GM19099 (cell line): Measurements from ENCODE around the gene PDXDC1.
A peak's percentile ranks its signal among the peaks of the same experiment; 100 is the strongest.
"Not testable (repeated sequence)": the region's sequence is repeated elsewhere in the genome, so short reads cannot be mapped to it uniquely, and the experiment has no call there.

Experiments used
- POLR2A ChIP-seq: IDR thresholded peaks from 3 replicates; pipeline ENCODE4 v1.6.1; 2011; ENCODE audit warnings: low read depth; ENCODE audit not compliant: insufficient read length; ENCODE audit errors: extremely low read depth

PDXDC1 gene

GRCh38 chr16:14974656-14975417, at the start of gene PDXDC1:
TSS of gene PDXDC1 (plus strand) at chr16:14975026. CDS start at chr16:14975200, 174 bp downstream.
- peak; percentile 77 for TF ChIP-seq POLR2A

- not testable (repeated sequence) for TF ChIP-seq POLR2A
Measured at GRCh38 chr16:14937143-14937542, 37.7 kb upstream of the PDXDC1 start, which contains the start of gene NPIPA1. TSS of gene NPIPA1 (plus strand) at chr16:14937443. CDS start at chr16:14937443, 0 bp downstream.

DNA sequence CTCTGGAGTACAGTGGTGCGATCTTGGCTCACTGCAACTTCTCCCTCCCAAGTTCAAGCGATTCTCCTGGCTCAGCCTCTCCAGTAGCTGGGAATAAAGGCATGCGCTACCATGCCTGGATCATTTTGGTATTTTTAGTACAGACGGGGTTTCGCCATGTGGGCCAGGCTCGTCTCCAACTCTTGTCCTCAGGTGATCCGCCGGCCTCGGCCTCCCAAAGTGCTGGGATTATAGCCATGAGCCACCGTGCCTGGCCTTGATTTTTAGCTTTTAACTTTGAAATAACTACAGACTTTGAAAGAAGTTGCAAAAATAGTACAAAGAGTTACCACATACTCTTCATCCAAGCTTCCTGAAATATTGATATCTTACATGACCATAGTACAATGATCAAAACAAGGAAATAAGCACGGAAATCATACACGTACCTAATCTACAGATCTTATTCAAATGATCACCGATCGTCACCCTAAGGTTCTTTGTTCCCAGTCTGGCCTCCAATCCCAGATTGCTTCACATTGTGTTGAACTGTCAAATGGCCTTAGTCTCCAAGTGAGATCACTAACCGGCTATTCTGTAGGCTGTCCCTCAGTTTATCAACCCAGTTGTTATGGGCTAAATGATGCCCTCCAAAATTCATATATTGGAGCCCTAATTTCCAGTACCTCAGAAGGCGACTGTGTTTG, 19.1 kb upstream of the PDXDC1 start:
- TF ChIP-seq POLR2A, result no peak

GRCh38 chr16:14957576-14958322, 17.1 kb upstream of the PDXDC1 start:
- TF ChIP-seq POLR2A, result no peak

DNA sequence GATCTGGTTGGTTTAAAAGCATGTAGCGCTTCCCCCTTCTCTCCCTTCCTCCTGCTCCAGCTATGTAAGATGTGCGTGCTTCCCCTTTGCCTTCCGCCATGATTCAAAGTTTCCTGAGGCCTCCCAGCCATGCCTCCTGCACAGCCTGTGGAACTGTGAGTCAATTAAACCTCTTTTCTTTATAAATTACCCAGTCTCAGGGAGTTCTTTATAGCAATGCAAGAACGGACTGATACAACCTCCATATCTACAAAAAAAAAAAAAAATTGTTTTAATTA, 16.6 kb upstream of the PDXDC1 start:
- no peak for TF ChIP-seq POLR2A

DNA sequence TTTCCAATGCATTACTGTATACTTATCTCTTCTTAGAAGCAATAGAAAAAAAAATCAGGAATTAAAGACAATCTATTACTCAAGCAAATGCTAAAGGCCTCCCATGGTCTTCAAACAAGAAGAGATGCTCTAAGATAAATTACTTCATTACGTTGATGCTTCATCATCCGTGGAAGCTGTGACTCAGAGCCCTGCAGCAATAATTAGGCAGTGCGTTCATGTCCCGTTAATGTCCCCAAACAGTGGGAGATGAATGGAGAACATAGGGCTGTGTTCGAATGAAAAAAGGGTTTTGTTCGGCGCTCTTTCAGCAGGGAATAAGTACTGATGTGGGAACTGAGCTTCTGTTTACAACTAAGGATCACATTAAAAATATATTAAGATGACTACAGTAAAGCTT, 15.9 kb upstream of the PDXDC1 start:
- no peak for TF ChIP-seq POLR2A

DNA sequence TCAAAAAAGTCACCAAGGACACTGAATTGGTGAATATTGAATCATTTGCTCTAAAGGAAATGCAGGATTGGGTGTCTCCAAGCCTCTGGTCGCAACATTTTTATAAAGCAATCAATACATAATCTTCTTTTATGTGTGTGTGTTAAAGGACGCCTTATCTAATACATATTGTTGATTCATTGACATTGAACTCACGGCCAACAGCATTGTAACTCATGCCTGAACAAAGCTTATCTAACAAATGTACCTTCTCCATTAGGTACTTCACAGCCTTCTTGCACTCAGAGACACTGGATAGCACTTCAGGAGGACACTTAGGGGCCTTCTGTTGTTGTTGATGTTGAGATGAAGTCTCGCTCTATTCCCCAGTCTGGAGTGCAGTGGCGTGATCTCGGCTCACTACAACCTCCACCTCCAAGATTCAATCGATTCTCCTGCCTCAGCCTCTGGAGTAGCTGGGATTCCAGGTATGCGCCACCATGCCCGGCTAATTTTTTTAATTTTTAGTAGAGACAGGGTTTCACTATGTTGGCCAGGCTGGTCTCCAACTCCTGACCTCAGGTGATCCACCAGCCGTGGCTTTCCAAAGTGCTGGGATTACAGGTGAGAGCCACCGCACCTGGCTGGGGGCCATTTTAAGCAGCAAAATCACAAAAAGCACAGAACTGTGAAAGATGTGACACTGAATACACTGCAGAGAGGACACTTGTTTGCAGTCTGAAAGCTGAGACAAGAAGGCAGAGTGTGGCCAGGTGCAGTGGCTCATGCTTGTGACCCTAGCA, 13.2 kb upstream of the PDXDC1 start:
- TF ChIP-seq POLR2A, result no peak

GRCh38 chr16:14963281-14964173, 11.3 kb upstream of the PDXDC1 start:
- no peak for TF ChIP-seq POLR2A

- no peak for TF ChIP-seq POLR2A
Measured at GRCh38 chr16:14965328-14965727, 9.5 kb upstream of the PDXDC1 start.

- TF ChIP-seq POLR2A, result no peak
Measured at GRCh38 chr16:15031179-15031578, 56.4 kb downstream of the PDXDC1 start.

DNA sequence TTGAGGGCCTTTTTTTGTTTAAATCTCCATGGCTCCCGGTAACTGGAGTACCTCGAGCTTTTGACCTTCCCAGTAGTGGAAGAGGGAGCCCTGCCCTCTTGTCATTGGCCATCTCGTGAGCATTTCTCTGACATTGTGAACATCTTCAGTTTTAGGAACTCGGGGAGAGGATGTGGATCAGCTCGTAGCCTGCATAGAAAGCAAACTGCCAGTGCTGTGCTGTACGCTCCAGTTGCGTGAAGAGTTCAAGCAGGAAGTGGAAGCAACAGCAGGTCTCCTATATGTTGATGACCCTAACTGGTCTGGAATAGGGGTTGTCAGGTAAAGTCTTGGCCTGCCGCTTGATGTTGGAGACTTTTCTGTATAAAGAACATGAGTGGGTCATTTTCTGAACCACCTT, 56.8 kb downstream of the PDXDC1 start:
- TF ChIP-seq POLR2A, result no peak

- TF ChIP-seq POLR2A, result no peak
Measured at GRCh38 chr16:15032547-15033308, 57.9 kb downstream of the PDXDC1 start.

DNA sequence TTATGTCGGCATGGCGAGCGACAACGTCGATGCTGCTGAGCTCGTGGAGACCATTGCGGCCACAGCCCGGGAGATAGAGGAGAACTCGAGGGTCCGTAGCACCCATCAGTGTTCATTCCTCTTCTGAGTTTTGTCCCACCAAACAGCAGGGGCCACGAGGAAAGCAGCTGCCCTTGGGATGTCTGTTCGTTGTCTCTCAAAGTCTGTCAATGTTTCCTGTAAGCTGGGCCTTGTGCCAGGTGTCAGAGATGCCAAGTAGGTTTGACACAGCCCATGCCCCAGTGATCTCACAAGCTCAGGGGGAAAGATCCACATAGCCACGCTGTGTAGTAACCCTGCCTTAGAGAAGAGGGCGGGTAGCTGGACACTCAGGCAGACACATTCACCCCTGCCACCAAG, 58.5 kb downstream of the PDXDC1 start:
- TF ChIP-seq POLR2A, result no peak
